ENCODE measurements around the gene USP2.

The USP2 gene

GRCh38 chr11:119320776-119321524 lies 60.5 kb downstream of the USP2 start:
- peak in 5 of 6 experiments; percentile 34 to 83 (median 51) for DNase-seq

GRCh38 chr11:119320240-119320775 lies 61.2 kb downstream of the USP2 start:
- no peak for DNase-seq

- no peak for DNase-seq
These were observed 61.7 kb downstream of the USP2 start for GRCh38 chr11:119319700-119320239.

GRCh38 chr11:119319136-119319699 lies 62.3 kb downstream of the USP2 start:
- DNase-seq = no peak

- DNase-seq = peak in 2 of 6 experiments; percentile 10
These were observed 63.0 kb downstream of the USP2 start for GRCh38 chr11:119318240-119319135.

- DNase-seq = no peak
These were observed 63.8 kb downstream of the USP2 start for GRCh38 chr11:119317592-119318239.

GRCh38 chr11:119316729-119317591 lies 64.5 kb downstream of the USP2 start, which contains the start of gene MCAM:
MCAM (minus strand) TSS chr11:119317130; CDS start chr11:119317101, 29 bp downstream.
- peak in 5 of 6 experiments; percentile 13 to 27 (median 23) for DNase-seq

- peak in 2 of 6 experiments; percentile 4 to 47 for DNase-seq
These were observed 65.3 kb downstream of the USP2 start for GRCh38 chr11:119316016-119316728.

GRCh38 chr11:119315131-119316015 lies 66.1 kb downstream of the USP2 start:
- peak; percentile 17 to 71 (median 30) for DNase-seq

GRCh38 chr11:119314726-119315125 lies 66.8 kb downstream of the USP2 start:
- DNase-seq = no peak

GRCh38 chr11:119310682-119311052 lies 70.8 kb downstream of the USP2 start:
- no peak for DNase-seq

GRCh38 chr11:119309953-119310681 lies 71.4 kb downstream of the USP2 start:
- no peak for DNase-seq

GRCh38 chr11:119309411-119309810 lies 72.1 kb downstream of the USP2 start:
- DNase-seq = no peak

GRCh38 chr11:119307974-119308373 lies 73.5 kb downstream of the USP2 start:
- DNase-seq = no peak

GRCh38 chr11:119307219-119307618 lies 74.3 kb downstream of the USP2 start:
- no peak for DNase-seq

GRCh38 chr11:119306373-119306890 lies 75.1 kb downstream of the USP2 start:
- peak; percentile 47 to 82 (median 66) for DNase-seq

- peak in 3 of 6 experiments; percentile 23 to 43 (median 42) for DNase-seq
These were observed 75.7 kb downstream of the USP2 start for GRCh38 chr11:119305556-119306372.

Data from stimulated activated naive CD4-positive, alpha-beta T cell (primary cell).